ENCODE data around the gene GPR22.

The GPR22 gene

GRCh38 chr7:107469929-107470328 is at the start of gene GPR22:
Gene GPR22, plus strand, starts transcription at chr7:107470057. Its CDS starts 4,004 bp downstream, at chr7:107474061.
- DNase-seq (ENCODE audit: low spot score): no peak

- no peak for DNase-seq (ENCODE audit: low spot score)
Observed at GRCh38 chr7:107427462-107427861, 42.4 kb upstream of the GPR22 start.

GRCh38 chr7:107428642-107429041 is 41.2 kb upstream of the GPR22 start:
- no peak for DNase-seq (ENCODE audit: low spot score)

GRCh38 chr7:107430057-107430456 is 39.8 kb upstream of the GPR22 start:
- DNase-seq (ENCODE audit: low spot score): no peak

- DNase-seq (ENCODE audit: low spot score): no peak
Observed at GRCh38 chr7:107432261-107432660, 37.6 kb upstream of the GPR22 start.

- no peak for DNase-seq (ENCODE audit: low spot score)
Observed at GRCh38 chr7:107435749-107436148, 34.1 kb upstream of the GPR22 start.

GRCh38 chr7:107439025-107439424 is 30.8 kb upstream of the GPR22 start:
- DNase-seq (ENCODE audit: low spot score): no peak

GRCh38 chr7:107441581-107442422 is 28.1 kb upstream of the GPR22 start:
- no peak for DNase-seq (ENCODE audit: low spot score)

GRCh38 chr7:107442678-107443077 is 27.2 kb upstream of the GPR22 start:
- no peak for DNase-seq (ENCODE audit: low spot score)

GRCh38 chr7:107446531-107446930 is 23.3 kb upstream of the GPR22 start:
- DNase-seq (ENCODE audit: low spot score): no peak

GRCh38 chr7:107446988-107447387 is 22.9 kb upstream of the GPR22 start:
- no peak for DNase-seq (ENCODE audit: low spot score)

GRCh38 chr7:107450970-107451369 is 18.9 kb upstream of the GPR22 start:
- no peak for DNase-seq (ENCODE audit: low spot score)

GRCh38 chr7:107453388-107453787 is 16.5 kb upstream of the GPR22 start:
- no peak for DNase-seq (ENCODE audit: low spot score)

GRCh38 chr7:107461938-107462533 is 7.8 kb upstream of the GPR22 start:
- DNase-seq (ENCODE audit: low spot score): no peak

- peak; percentile 76 for DNase-seq (ENCODE audit: low spot score)
Observed at GRCh38 chr7:107463139-107464078, 6.4 kb upstream of the GPR22 start.

GRCh38 chr7:107464666-107465226 is 5.1 kb upstream of the GPR22 start:
- no peak for DNase-seq (ENCODE audit: low spot score)

GRCh38 chr7:107467972-107468371 is 1.9 kb upstream of the GPR22 start:
- DNase-seq (ENCODE audit: low spot score): no peak

GRCh38 chr7:107468824-107469223 is 1.0 kb upstream of the GPR22 start:
- DNase-seq (ENCODE audit: low spot score): no peak

- no peak for DNase-seq (ENCODE audit: low spot score)
Observed at GRCh38 chr7:107471292-107472070, 1.6 kb downstream of the GPR22 start.

- DNase-seq (ENCODE audit: low spot score): no peak
Observed at GRCh38 chr7:107472116-107472515, 2.3 kb downstream of the GPR22 start.

GRCh38 chr7:107474104-107474521 is 4.3 kb downstream of the GPR22 start:
- no peak for DNase-seq (ENCODE audit: low spot score)

Measured in NAMALWA (cell line).